Measurements from ENCODE around the gene UVRAG.

Gene UVRAG

GRCh38 chr11:75792997-75793800 is 21.8 kb upstream of the UVRAG start:
- no peaks in the 10 kb centered on the region for H3K36me3 ChIP-seq (replicated peaks)
- in situ Hi-C loops (cut with MboI; ENCODE audit: low sequenced_read_pairs): no loop called here
- H3K4me1 ChIP-seq: no peaks in the 10 kb centered on the region
- DNase-seq (ENCODE audit: low spot score in 2 of 2): no peak
- no peaks in the 10 kb centered on the region for H3K27me3 ChIP-seq (ENCODE audit: low read depth)
- H3K4me3 ChIP-seq: no peak overlapping the region
- H3K9me3 ChIP-seq: no peaks in the 10 kb centered on the region

DNA sequence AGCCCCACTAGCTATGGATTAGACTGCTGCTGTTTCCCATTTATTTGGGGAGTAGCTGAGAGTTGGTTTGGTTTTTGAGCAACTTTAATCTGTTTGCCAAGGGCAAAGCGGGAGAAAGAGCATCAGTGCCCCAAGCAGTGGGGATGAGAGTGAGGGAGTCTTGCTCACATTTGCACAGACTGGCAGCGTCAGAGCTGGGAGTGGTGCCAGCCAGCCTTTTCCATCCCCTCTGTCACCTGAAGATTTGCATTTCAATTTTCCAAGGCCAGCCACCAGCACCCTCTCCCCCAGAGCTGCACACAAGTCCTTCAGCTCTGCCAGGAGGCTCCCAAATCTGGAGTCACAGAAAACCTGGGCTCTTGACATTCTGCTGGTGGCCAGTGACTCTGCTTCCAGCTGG is 21.0 kb upstream of the UVRAG start:
- no peaks in the 10 kb centered on the region for H3K9me3 ChIP-seq
- in situ Hi-C loops (cut with MboI; ENCODE audit: low sequenced_read_pairs): no loop called here
- no peak for DNase-seq (ENCODE audit: low spot score in 2 of 2)
- no peaks in the 10 kb centered on the region for H3K36me3 ChIP-seq (replicated peaks)
- H3K27me3 ChIP-seq (ENCODE audit: low read depth): no peaks in the 10 kb centered on the region
- H3K4me3 ChIP-seq: no peak overlapping the region
- no peaks in the 10 kb centered on the region for H3K4me1 ChIP-seq

DNA sequence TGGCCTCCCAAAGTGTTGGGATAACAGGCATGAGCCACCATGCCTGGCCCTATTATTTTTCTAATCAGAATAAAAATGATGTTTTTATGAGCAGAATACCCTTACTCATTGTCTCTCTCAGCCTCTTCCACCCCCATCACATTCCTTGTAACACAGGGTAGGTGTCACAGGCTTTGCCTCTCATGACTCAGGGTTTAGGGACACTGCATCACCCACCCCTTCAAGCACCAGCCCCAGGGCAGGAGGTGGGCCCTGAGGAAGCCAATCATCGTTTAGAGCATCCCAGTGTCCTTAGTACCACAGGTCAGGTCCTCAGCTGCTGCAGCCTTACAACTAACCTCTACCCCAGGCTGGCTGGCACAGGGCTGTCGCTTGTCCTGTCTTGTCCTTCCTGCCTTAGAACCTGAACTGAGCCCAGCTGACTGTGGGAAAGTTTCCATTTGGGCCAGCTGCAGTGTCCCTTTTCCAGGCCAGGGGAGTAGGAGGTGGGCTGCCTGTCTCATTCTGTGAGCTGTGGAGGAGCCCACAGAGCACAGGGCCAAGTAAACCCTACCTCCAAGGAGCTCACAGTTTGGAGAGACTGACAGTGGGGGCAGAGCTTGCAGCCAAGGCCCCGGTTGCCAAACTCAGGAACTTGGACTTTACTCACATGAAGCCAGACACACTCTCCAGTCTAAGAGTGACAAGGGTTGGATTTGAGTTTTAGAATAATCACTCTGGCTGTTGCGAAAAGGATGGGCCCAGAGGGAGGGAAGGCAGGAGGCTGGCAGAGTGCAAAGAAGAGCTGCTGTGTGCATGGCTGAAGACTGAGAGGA is 19.5 kb upstream of the UVRAG start:
- H3K4me1 ChIP-seq: no peaks in the 10 kb centered on the region
- H3K9me3 ChIP-seq: no peaks in the 10 kb centered on the region
- no peak overlapping the region for H3K4me3 ChIP-seq
- H3K36me3 ChIP-seq (replicated peaks): no peaks in the 10 kb centered on the region
- no peak for DNase-seq (ENCODE audit: low spot score in 2 of 2)
- no peaks in the 10 kb centered on the region for H3K27me3 ChIP-seq (ENCODE audit: low read depth)
- in situ Hi-C loops (cut with MboI; ENCODE audit: low sequenced_read_pairs): no loop called here

DNA sequence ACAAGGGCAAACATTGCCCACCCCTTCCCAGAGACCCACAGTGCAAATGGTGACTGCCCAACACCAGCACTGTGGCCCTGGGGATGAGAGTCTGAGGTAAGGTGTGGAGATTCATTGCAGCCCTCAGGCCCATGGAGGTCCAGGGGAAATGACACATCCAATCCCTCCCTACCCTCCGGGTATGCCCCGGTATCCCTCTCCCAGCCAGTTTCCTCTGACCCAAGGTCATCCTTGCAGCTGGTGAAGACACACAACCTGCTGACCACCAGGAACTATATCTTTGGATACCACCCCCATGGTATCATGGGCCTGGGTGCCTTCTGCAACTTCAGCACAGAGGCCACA is 18.9 kb upstream of the UVRAG start:
- no peaks in the 10 kb centered on the region for H3K27me3 ChIP-seq (ENCODE audit: low read depth)
- no peaks in the 10 kb centered on the region for H3K36me3 ChIP-seq (replicated peaks)

GRCh38 chr11:75797116-75797515 is 17.9 kb upstream of the UVRAG start:
- no peaks in the 10 kb centered on the region for H3K27me3 ChIP-seq (ENCODE audit: low read depth)
- in situ Hi-C loops (cut with MboI; ENCODE audit: low sequenced_read_pairs): no loop called here
- H3K4me3 ChIP-seq: no peak overlapping the region
- DNase-seq (ENCODE audit: low spot score in 2 of 2): no peak
- no peaks in the 10 kb centered on the region for H3K4me1 ChIP-seq
- no peaks in the 10 kb centered on the region for H3K9me3 ChIP-seq
- no peaks in the 10 kb centered on the region for H3K36me3 ChIP-seq (replicated peaks)

More for the DNA sequence above, 18.9 kb upstream of the UVRAG start:
- H3K4me1 ChIP-seq: no peaks in the 10 kb centered on the region
- in situ Hi-C loops (cut with MboI; ENCODE audit: low sequenced_read_pairs): no loop called here
- DNase-seq (ENCODE audit: low spot score in 2 of 2): no peak
- H3K4me3 ChIP-seq: no peak overlapping the region
- no peaks in the 10 kb centered on the region for H3K9me3 ChIP-seq

DNA sequence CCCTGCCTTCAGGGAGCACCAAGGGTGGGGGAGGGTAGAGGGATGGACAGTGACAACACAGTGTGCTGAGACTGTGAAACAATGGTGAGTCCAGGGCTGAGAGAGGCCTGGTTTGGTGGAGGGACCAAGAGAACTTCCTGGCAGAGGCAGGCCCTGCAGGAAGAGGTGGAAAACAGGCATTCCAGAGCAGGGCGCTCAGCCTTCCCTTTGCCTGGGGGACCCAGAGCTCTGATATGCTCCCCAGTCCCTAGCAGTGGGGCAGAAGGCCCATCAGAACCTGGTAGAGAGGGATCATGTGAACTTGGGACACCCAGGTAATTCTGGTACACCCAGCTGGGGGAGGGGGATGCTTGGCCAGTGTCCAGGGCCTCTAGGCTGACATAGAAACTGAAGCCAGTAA is 17.2 kb upstream of the UVRAG start:
- no peaks in the 10 kb centered on the region for H3K27me3 ChIP-seq (ENCODE audit: low read depth)
- H3K4me1 ChIP-seq: no peaks in the 10 kb centered on the region
- no peaks in the 10 kb centered on the region for H3K36me3 ChIP-seq (replicated peaks)
- no peak for DNase-seq (ENCODE audit: low spot score in 2 of 2)
- H3K9me3 ChIP-seq: no peaks in the 10 kb centered on the region
- in situ Hi-C loops (cut with MboI; ENCODE audit: low sequenced_read_pairs): no loop called here
- H3K4me3 ChIP-seq: no peak overlapping the region

DNA sequence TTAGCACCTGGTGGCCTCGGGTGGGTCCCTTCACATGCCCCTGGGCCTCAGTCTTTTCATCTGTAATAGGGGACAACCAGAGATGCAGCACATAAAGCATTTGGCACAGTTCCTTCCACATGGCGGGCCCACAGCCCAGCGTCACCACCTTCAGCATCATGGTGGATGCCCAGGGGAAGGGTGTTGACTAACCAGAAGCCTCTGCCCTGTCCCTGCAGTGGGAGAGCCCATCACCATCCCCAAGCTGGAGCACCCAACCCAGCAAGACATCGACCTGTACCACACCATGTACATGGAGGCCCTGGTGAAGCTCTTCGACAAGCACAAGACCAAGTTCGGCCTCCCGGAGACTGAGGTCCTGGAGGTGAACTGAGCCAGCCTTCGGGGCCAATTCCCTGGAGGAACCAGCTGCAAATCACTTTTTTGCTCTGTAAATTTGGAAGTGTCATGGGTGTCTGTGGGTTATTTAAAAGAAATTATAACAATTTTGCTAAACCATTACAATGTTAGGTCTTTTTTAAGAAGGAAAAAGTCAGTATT is 14.8 kb upstream of the UVRAG start:
- Histone ChIP-seq H3K36me3 (replicated peaks) (no peaks in the 10 kb centered on the region), H3K9me3 (no peaks in the 10 kb centered on the region), H3K4me3 (no peak overlapping the region), H3K4me1 (no peaks in the 10 kb centered on the region), H3K27me3 (ENCODE audit: low read depth) (no peaks in the 10 kb centered on the region)
- DNase-seq (ENCODE audit: low spot score in 2 of 2): no peak
- in situ Hi-C loops (cut with MboI; ENCODE audit: low sequenced_read_pairs): loop anchor here (10.0 kb wide), 1 partner anchor 65 kb away; no protein-coding TSS in a partner anchor

DNA sequence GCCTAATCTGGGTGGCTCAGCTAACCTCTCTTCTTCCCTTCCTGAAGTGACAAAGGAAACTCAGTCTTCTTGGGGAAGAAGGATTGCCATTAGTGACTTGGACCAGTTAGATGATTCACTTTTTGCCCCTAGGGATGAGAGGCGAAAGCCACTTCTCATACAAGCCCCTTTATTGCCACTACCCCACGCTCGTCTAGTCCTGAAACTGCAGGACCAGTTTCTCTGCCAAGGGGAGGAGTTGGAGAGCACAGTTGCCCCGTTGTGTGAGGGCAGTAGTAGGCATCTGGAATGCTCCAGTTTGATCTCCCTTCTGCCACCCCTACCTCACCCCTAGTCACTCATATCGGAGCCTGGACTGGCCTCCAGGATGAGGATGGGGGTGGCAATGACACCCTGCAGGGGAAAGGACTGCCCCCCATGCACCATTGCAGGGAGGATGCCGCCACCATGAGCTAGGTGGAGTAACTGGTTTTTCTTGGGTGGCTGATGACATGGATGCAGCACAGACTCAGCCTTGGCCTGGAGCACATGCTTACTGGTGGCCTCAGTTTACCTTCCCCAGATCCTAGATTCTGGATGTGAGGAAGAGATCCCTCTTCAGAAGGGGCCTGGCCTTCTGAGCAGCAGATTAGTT is 14.2 kb upstream of the UVRAG start:
- Histone ChIP-seq H3K27me3 (ENCODE audit: low read depth) (no peaks in the 10 kb centered on the region), H3K4me1 (no peaks in the 10 kb centered on the region), H3K9me3 (no peaks in the 10 kb centered on the region), H3K4me3 (no peak overlapping the region), H3K36me3 (replicated peaks) (no peaks in the 10 kb centered on the region)
- DNase-seq (ENCODE audit: low spot score in 2 of 2): no peak
- in situ Hi-C loops (cut with MboI; ENCODE audit: low sequenced_read_pairs): loop anchor here (10.0 kb wide), 1 partner anchor 64 kb away; no protein-coding TSS in a partner anchor

GRCh38 chr11:75801362-75802020 is 13.5 kb upstream of the UVRAG start:
- DNase-seq (ENCODE audit: low spot score in 2 of 2): no peak
- H3K36me3 ChIP-seq (replicated peaks): no peaks in the 10 kb centered on the region
- in situ Hi-C loops (cut with MboI; ENCODE audit: low sequenced_read_pairs): loop anchor here (10.0 kb wide), 1 partner anchor 63 kb away; no protein-coding TSS in a partner anchor
- H3K27me3 ChIP-seq (ENCODE audit: low read depth): no peaks in the 10 kb centered on the region
- no peaks in the 10 kb centered on the region for H3K9me3 ChIP-seq
- no peak overlapping the region for H3K4me3 ChIP-seq
- no peaks in the 10 kb centered on the region for H3K4me1 ChIP-seq

- no peak for DNase-seq (ENCODE audit: low spot score in 2 of 2)
- H3K36me3 ChIP-seq (replicated peaks): no peaks in the 10 kb centered on the region
- in situ Hi-C loops (cut with MboI; ENCODE audit: low sequenced_read_pairs): loop anchor here (10.0 kb wide), 1 partner anchor 63 kb away; no protein-coding TSS in a partner anchor
- H3K4me3 ChIP-seq: no peak overlapping the region
- H3K9me3 ChIP-seq: no peaks in the 10 kb centered on the region
- H3K4me1 ChIP-seq: no peaks in the 10 kb centered on the region
- H3K27me3 ChIP-seq (ENCODE audit: low read depth): no peaks in the 10 kb centered on the region
Measured at GRCh38 chr11:75802021-75802912, 12.7 kb upstream of the UVRAG start.

GRCh38 chr11:75802913-75803820 is 11.8 kb upstream of the UVRAG start:
- H3K4me3 ChIP-seq: no peak overlapping the region
- peak; percentile 61 to 85 for DNase-seq (ENCODE audit: low spot score in 2 of 2)
- in situ Hi-C loops (cut with MboI; ENCODE audit: low sequenced_read_pairs): loop anchor here (10.0 kb wide), 1 partner anchor 62 kb away; no protein-coding TSS in a partner anchor

DNA sequence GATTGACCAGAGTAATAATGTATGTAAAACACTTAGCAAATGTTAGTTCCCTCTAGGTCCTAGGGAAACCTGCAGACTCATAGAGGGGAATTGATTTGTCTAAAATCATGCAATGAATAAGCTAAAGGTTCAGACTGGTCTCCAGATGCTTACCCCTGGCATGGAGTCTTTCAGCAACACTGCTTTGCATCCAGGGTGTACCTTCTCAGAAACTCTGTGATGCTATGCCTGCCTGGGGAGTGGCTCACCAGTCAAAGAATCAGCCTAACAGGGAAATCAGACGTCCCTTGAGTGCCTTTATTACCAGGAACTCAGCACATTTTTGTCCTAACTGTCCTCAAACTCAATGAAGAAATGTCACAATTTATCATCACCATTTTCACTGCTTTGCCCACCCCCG is 5.9 kb upstream of the UVRAG start:
- in situ Hi-C loops (cut with MboI; ENCODE audit: low sequenced_read_pairs): loop anchor here (10.0 kb wide), 1 partner anchor 56 kb away; no protein-coding TSS in a partner anchor
- Histone ChIP-seq H3K36me3 (replicated peaks) (no peaks in the 10 kb centered on the region), H3K4me1 (0 out of 2 replicates have a peak, but pooled peaks cover under 1% of the 10 kb centered on the region), H3K27me3 (ENCODE audit: low read depth) (no peaks in the 10 kb centered on the region), H3K4me3 (no peak overlapping the region), H3K9me3 (no peaks in the 10 kb centered on the region)
- no peak for DNase-seq (ENCODE audit: low spot score in 2 of 2)

More at GRCh38 chr11:75802913-75803820, 11.8 kb upstream of the UVRAG start:
- Histone ChIP-seq H3K9me3 (no peaks in the 10 kb centered on the region), H3K36me3 (replicated peaks) (no peaks in the 10 kb centered on the region), H3K27me3 (ENCODE audit: low read depth) (no peaks in the 10 kb centered on the region), H3K4me1 (no peaks in the 10 kb centered on the region)
